ENCODE measurements around the gene STMN1.

STMN1 gene

GRCh38 chr1:25911162-25911561 lies 4.9 kb upstream of the STMN1 start:
- no peak for TF ChIP-seq CTCF (IDR thresholded peaks at IDR 0.05; ENCODE audit: low read depth, low read length, missing control alignments)
- H3K4me3 ChIP-seq (ENCODE audit: low read depth, low read length), result no peak overlapping the region
- DNase-seq (ENCODE audit: low read depth), result no peak
- in situ Hi-C loops (cut with HindIII; ENCODE audit: low sequenced_read_pairs), result no loop called here

- DNase-seq (ENCODE audit: low read depth), result no peak
- H3K4me3 ChIP-seq (ENCODE audit: low read depth, low read length), result no peak overlapping the region
- no peak for TF ChIP-seq CTCF (IDR thresholded peaks at IDR 0.05; ENCODE audit: low read depth, low read length, missing control alignments)
- in situ Hi-C loops (cut with HindIII; ENCODE audit: low sequenced_read_pairs), result no loop called here
Measured at GRCh38 chr1:25909040-25909439, 2.8 kb upstream of the STMN1 start.

GRCh38 chr1:25908161-25908560 lies 1.9 kb upstream of the STMN1 start:
- TF ChIP-seq CTCF (IDR thresholded peaks at IDR 0.05; ENCODE audit: low read depth, low read length, missing control alignments), result no peak
- in situ Hi-C loops (cut with HindIII; ENCODE audit: low sequenced_read_pairs), result no loop called here

GRCh38 chr1:25907601-25908000 lies 1.4 kb upstream of the STMN1 start:
- no peak for TF ChIP-seq CTCF (IDR thresholded peaks at IDR 0.05; ENCODE audit: low read depth, low read length, missing control alignments)
- H3K4me3 ChIP-seq (ENCODE audit: low read depth, low read length), result no peak overlapping the region
- in situ Hi-C loops (cut with HindIII; ENCODE audit: low sequenced_read_pairs), result no loop called here
- DNase-seq (ENCODE audit: low read depth), result no peak

More at GRCh38 chr1:25908161-25908560, 1.9 kb upstream of the STMN1 start:
- DNase-seq (ENCODE audit: low read depth), result no peak
- no peak overlapping the region for H3K4me3 ChIP-seq (ENCODE audit: low read depth, low read length)

GRCh38 chr1:25906644-25907300 lies 553 bp upstream of the STMN1 start:
- peak overlapping the region; percentile 80 for H3K4me3 ChIP-seq (ENCODE audit: low read depth, low read length)
- TF ChIP-seq CTCF (IDR thresholded peaks at IDR 0.05; ENCODE audit: low read depth, low read length, missing control alignments), result no peak
- in situ Hi-C loops (cut with HindIII; ENCODE audit: low sequenced_read_pairs), result no loop called here
- no peak for DNase-seq (ENCODE audit: low read depth)

GRCh38 chr1:25904943-25905679 lies 1.1 kb downstream of the STMN1 start:
- in situ Hi-C loops (cut with HindIII; ENCODE audit: low sequenced_read_pairs), result no loop called here
- TF ChIP-seq CTCF (IDR thresholded peaks at IDR 0.05; ENCODE audit: low read depth, low read length, missing control alignments), result peak; percentile 27
- DNase-seq (ENCODE audit: low read depth), result peak; percentile 79

More at GRCh38 chr1:25904943-25905679, 1.1 kb downstream of the STMN1 start:
- H3K4me3 ChIP-seq (ENCODE audit: low read depth, low read length), result peak overlapping the region; percentile 80

Data from astrocyte of the cerebellum (primary cell).